PC-3 (cell line): ENCODE data around the gene SULT1C2.

Experiments used
- CTCF ChIP-seq: fragments of 300-600 bp; sonication (generic); conservative IDR thresholded peaks from 2 replicates; pipeline ENCODE4 v1.5.1; 2017; ENCODE audit warnings: antibody characterized with exemption, low read depth, mild to moderate bottlenecking, low read length
- EZH2 ChIP-seq: fragments of 300-600 bp; sonication (generic); IDR thresholded peaks from one replicate; pipeline ENCODE4 v1.6.1; 2017; ENCODE audit warnings: antibody characterized with exemption, mild to moderate bottlenecking, low read length; ENCODE audit not compliant: unreplicated experiment
- EZH2phosphoT487 ChIP-seq: fragments of 300-600 bp; sonication (generic); IDR thresholded peaks from 2 replicates; pipeline ENCODE4 v1.6.1; 2018; ENCODE audit warnings: mild to moderate bottlenecking, antibody characterized with exemption, low read length, borderline replicate concordance

- TF ChIP-seq CTCF (no peak), EZH2phosphoT487 (no peak), EZH2 (no peak)
Observed at GRCh38 chr2:108253106-108253505, 35.6 kb upstream of the SULT1C2 start.
